Astrocyte (in vitro differentiated cells and primary cell): ENCODE results near the gene SKA2.

ENCODE experiments used
- EZH2 ChIP-seq: IDR thresholded peaks from 2 replicates; pipeline ENCODE4 v1.6.1; 2012; ENCODE audit warnings: mild to moderate bottlenecking, low read length, inconsistent platforms; ENCODE audit not compliant: insufficient read depth
- TF ChIP-seq, protein P1 (sequence below): IDR thresholded peaks from 2 replicates; pipeline ENCODE4 v1.5.1; 2011; ENCODE audit warnings: low read depth, mild to moderate bottlenecking, inconsistent platforms, low read length, moderate library complexity; ENCODE audit not compliant: insufficient read depth

DNA sequence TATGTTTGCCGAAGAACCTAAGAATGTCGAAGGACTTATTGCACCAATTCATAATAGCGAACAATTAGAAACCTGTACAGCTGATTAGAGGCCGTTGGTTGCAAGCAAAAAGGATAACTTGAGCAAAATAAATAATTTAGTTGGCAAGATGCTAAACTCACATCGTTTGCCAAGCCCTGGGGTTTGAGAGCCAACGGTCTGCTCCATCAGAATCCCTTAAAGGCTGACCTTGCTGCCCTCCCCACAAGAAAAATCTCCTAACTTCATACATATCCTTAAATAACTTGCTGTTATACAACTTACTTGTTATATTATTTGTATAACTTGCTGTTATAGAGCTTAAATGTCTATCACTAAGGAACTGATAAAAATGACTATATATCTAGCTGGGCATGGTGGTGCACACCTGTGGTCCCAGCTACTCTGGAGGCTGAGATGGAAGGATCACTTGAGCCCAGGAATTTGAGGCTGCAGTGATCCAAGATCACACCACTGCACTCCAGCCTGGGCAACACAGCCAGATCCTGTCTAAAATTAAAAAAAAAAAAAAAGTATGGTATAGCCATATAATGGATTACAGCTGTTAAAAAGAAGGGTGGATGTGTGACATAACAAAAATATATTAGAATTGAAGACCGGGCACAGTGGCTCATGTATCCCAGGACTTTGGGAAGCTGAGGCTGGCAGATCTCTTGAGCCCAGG, 46.4 kb downstream of the SKA2 start:
- TF ChIP-seq EZH2, result no peak
- TF ChIP-seq, protein P1, sequence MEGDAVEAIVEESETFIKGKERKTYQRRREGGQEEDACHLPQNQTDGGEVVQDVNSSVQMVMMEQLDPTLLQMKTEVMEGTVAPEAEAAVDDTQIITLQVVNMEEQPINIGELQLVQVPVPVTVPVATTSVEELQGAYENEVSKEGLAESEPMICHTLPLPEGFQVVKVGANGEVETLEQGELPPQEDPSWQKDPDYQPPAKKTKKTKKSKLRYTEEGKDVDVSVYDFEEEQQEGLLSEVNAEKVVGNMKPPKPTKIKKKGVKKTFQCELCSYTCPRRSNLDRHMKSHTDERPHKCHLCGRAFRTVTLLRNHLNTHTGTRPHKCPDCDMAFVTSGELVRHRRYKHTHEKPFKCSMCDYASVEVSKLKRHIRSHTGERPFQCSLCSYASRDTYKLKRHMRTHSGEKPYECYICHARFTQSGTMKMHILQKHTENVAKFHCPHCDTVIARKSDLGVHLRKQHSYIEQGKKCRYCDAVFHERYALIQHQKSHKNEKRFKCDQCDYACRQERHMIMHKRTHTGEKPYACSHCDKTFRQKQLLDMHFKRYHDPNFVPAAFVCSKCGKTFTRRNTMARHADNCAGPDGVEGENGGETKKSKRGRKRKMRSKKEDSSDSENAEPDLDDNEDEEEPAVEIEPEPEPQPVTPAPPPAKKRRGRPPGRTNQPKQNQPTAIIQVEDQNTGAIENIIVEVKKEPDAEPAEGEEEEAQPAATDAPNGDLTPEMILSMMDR, result no peak
